GM18519 (cell line): ENCODE measurements around the gene RASGEF1C.
"Not testable (repeated sequence)": the region's sequence is repeated elsewhere in the genome, so short reads cannot be mapped to it uniquely, and the experiment has no call there.

Source experiments
- ATAC-seq: cut with Tn5 transposase; IDR thresholded peaks from one replicate; pipeline ENCODE4 v1.9.1; 2021; ENCODE audit warnings: mild to moderate bottlenecking, moderate library complexity; ENCODE audit not compliant: unreplicated experiment, low FRiP score

The RASGEF1C gene

DNA sequence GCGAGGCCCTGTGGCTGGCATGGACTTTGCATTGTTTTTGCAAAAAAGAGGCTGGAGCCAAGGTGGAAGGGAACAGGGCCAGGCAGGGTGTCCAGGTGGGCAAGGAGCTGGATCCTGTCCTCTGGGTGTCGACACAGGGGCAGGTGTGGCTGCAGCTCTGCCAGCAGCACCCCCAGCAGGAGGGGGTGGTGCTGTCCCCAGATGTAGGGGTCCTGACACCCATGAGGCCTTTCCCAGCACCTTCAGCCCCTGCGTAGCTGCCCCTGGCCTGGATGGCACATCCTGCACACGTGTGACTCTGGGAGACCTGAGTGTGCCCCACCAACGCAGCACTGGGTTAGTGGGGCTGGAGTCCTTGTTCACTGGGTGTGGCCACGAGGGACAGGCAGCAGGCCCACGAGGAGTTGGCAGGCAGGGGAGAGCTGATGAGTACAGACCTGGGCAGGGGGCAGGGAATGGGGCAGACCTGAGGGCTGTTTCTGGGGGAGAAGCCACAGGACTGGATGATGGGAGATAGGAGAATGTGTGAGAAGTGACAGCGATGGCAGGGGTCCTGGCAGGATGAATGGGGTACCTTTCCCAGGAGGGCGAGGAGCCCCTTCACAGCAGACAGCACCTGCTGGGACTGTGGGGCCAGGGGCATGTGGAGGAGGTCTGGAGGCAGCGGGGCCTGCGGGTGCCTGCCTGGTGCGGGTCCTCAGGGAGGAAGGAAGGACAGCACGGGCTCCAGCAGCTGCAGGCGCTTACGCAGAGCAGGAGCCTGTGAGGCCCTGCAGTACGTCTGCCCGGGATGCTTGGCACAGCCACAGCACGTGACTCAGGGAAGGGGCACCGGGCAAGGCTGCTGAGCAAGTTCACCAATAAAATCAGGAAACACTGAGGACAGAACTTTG, 3.6 kb upstream of the RASGEF1C start:
- ATAC-seq, result no peak

DNA sequence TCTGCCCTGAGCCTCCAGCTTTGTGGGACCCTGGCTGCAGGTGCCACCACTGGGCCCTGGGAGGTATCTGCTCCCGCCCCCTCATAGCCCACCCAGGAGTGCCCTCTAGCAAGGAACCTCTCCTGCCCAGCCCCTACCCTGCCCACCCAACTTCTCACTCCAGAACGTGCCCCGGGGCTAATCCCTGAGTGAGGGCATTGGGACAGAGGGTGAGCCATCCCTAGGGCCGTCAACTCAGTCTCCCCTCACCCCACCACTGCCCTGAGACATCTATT, 2.7 kb upstream of the RASGEF1C start:
- ATAC-seq, result no peak

DNA sequence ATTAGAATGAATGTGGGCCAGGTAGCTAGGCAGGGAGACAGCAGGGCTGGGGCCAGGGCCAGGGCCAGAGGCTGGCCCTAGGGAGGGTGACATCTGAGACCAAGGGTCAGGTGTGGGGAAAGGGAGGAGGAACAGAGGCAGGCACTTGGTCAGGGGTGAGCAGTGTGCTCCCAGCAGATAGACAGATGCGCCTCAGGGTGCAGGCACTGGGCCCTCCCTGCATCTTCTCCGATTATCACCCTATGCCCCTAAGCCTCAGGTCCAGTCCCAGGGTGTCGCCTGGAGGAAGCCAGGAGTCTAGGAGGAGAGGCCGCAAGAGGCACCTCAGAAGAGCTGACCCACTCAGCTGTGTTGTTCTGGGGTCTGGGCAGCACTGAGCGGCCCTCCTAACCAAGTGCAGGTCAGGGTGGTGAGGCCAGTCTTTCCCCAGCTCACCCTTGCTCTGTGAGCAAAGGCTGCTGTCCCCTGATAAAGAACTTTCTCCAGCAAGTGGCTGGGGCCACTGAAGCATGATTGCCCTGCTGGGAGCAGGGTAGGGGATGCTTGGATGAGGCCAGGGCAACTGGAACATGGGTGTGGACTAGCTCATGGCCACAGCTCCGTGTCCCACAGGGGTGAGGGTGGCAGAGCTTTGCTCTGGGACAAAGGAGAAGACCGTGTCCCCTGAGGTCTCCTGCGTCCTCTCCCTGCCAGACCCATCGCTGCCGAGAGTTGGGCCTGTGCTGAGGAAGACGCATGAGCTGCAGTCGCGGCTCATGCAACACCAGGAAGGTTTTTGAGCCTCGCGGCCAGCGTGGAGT, 2.1 kb upstream of the RASGEF1C start:
- ATAC-seq, result no peak

DNA sequence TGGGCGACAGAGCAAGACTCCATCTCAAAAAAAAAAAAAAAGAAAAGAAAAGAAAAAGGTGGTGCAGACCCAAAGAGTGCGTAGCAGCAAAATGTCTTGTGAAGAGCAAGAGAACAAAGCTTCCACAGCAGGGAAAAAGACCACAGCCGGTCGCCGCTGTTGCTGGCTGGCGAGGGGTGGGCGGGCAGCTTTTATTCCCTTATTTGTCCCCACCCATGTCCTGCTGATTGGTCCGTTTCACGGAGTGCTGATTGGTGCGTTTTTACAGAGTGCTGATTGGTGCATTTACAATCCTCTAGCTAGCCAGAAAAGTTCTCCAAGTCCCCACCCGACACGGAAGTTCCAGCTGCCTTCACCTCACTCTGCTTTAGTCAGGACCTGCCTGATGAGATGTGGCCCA, 1.1 kb upstream of the RASGEF1C start:
- not testable (repeated sequence) for ATAC-seq

DNA sequence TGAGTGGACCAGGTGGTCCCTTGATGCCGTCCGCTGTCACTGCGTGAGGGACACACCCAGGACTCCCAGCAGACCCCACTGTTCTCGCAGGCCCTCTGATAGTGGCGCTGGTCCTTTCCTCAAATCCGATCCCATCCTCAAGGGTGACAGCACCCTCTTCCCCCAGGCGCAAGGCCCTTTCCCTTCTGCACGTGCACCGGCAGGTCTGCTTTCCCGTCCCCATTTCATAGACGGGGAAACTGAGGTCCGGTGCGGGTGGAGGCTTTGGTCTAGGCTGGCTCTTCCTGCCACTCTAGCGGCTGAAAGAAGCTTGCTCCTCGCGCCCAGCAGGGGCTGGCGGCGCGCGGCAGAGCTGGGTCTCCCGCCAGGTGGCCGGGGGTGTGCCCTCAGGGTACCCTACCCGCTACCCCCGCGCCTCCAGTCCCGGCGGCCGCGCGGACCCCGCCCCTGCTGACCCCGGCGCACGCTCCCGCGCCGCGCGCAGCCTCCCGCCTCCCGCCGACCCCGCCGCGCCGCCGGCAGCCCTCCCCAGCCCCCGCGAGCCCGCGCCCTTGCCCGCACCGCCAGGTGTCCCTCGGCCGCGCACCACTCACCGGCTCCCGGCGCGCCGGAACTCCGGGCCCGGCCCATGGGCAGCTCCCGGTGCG, 453 bp downstream of the RASGEF1C start:
- no peak for ATAC-seq

DNA sequence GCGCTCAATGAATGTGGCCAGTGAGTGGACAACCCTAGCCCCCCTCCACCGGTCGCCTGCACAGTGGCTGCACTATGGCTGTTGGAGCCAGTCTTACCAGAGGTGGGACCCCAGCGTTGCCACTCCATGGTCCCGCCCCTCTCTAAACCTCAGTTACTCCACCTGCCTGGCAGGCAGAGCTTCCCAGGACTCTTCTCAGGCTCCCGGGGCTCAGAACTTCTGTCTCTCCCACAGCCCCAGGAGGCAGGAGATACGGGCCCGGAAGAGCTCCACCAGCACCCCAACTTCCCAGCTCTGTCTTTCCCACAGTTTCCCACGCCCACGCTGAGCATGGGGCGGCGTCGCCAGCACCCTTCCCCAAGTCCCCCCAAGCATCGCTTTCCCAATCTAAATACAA, 975 bp downstream of the RASGEF1C start:
- ATAC-seq, result no peak

DNA sequence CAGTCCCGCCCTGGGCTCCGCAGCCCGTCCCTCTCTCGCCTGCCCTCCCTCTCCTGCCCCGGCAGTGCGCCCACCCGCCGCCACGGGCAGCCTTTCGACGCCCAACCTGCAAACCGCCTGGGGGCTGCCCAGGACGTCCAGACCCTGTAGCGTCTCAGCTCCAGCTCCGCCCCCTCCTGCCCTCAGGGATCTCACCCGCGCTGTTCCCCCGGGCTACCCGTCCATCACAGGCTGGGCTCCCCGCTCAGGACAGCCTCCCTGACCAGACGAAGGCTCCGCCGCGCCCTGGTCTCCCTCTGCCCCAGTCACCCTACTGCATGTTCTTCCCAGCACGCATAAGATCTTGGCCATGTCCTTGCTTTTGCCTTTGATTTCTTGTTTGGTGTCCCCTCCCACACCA, 1.4 kb downstream of the RASGEF1C start:
- ATAC-seq, result no peak

DNA sequence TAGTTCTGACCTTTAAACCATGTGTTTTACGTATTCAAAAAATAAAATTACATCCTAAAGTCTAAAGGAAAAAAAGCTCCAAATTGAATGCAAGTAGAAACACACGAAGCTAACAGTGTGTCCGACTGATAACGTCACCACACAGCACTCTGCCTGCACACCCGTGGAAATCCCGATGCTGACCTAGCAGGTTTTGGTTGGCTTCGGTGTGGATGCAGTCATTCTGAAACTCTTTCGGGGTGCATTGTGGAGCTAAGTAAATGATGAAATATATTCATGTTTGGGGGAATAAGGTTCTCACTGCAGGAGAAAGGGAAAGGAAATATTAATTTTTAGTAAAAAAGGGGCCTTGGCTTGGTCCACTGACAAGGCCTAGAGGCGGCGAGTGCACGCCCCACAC, 2.0 kb downstream of the RASGEF1C start:
- ATAC-seq, result no peak

DNA sequence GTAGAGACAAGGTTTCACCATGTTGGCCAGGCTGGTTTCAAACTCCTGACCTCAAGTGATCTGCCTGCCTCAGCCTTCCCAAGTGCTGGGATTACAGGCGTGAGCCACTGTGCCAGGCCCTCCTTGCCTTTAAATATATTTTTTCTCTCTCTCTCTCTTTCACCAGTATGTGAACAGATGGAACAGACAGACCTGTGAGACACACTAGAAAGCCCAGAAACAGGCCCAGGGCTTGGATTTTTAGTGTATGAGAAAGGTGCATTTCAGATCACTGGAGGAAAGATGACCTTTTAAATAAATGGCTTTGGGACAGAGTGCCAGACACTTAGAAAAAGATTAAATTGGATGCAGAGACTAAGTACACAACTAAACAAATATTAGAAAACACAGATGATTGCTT, 3.1 kb downstream of the RASGEF1C start:
- ATAC-seq, result no peak

DNA sequence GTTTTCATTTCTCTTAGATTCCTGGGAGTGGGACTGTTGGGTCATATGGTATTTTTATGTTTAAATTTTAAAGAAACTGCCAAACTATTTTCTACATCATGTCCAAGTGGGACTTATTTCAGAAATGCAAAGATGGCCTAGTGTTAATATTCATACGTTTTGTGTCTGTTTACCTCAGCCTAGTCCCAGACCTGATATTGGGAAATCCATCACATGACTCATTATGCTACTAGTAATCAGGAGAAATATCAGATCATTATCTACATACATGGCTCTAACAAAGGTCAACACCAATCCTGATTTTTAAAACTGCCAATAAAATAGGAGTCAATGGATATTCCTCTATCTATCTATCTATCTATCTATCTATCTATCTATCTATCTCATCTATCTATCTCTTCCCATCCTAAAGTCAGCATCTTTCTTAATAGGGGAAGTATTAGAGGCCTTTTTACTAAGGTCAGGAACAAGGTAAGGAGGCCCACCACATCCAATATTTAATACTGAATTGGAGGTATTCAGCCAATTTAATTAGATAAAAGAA, 4.7 kb downstream of the RASGEF1C start:
- no peak for ATAC-seq

DNA sequence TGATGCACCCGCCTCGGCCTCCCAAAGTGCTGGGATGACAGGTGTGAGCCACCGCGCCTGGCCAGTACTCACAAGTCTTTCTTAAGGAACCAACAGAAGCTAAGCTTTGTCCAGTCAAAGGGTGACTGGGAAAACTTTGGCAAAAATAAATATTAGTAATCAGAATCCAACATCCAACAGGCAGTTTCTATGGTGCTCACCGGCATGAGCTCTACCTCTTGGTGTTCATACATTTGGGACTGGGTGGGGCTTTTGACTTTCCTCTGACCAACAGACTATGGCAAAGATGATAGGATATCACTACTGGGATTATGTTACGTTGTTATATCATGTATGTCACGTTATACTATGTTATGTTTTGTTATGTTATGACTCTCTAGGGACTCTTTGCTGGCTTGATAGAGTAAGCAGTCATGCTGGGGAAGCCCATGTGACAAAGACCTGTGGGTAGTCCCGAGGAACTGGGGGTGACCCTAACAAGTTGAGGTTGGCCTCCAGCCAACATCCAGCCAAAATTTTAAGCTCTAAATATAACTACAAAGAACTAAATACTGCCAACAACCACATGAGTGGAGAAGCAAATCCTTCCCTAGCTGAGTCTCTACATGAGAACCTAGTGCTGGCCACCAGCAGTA, 6.0 kb downstream of the RASGEF1C start:
- ATAC-seq, result no peak

DNA sequence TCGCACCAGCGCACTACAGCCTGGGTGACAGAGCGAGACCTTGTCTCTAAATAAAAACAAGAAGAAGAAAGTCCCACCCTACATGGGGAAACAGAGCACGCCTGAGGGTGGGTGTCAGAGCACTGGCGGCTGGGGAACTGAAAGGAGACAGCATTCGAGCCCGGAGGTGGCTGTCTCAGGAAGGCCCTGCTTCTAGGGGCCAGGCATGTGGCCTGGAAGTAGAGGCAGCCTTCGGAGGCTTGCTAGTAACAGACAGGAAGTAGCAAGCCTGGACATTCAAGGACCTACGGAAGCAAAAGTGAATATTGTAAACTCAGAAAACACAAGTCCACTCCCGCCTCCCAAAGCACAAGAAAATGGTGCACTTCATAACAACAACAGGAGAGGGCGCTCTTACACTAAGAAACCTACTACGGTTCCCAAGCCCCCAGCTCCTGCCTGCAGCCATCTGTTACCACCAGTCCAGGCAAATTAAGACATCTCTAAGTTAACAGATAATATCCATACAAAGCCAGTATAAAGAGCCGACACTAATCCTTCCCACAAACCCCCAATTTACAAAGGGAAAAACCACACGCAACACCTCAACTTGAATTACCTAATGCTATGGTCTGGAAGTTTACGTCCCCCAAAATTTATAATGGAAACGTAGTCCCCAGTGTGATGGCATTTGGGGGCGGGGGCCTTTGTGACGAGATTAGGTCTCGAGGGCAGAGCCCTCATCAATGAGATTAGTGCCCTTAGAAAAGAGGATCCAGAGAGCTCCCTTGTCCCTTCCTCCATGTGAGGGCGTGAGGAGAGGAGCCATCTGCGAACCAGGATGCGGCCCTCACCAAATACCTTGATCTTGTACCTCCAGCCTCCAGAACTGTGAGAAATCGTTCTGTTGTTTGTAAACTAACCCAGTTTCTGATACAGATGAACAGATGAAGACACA, 7.7 kb downstream of the RASGEF1C start:
- ATAC-seq, result no peak

DNA sequence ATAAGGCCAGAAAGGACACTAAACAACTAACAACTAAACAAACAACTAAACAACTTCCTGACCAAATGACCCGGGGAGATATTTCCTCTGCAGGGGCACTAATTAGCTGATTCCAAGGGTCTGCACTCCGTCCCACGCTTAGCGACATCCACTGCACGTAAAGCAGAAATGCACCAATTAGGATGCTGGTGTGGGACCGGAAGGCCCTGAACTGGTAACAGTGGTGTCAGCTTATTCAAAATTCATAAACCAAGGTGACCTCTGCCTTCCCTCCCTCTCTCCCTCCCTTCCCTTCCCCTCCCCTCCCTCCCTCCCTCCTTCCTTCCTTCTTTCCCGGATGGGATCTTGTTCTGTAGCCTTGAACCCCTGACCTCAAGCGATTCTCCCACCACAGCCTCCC, 9.6 kb downstream of the RASGEF1C start:
- no peak for ATAC-seq

DNA sequence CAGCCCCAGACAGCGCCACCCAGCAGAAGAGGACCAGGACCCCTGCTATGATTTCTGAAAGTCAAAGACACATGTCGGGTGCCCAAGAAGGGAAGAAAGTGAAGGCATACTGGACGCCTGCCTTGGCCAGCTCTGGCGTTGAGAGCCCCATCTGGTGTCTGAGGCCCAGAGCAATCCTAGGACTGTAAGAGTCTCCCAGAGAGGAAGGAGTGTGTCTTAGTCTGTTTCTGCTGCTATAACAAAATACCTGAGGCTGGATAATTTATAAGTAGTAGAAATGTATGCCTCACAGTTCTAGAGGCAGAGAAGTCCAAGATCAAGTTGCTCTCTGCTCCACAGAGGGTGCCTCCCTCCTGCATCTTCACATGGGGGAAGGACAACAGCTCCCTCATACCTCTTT, 10.8 kb downstream of the RASGEF1C start:
- ATAC-seq, result no peak

DNA sequence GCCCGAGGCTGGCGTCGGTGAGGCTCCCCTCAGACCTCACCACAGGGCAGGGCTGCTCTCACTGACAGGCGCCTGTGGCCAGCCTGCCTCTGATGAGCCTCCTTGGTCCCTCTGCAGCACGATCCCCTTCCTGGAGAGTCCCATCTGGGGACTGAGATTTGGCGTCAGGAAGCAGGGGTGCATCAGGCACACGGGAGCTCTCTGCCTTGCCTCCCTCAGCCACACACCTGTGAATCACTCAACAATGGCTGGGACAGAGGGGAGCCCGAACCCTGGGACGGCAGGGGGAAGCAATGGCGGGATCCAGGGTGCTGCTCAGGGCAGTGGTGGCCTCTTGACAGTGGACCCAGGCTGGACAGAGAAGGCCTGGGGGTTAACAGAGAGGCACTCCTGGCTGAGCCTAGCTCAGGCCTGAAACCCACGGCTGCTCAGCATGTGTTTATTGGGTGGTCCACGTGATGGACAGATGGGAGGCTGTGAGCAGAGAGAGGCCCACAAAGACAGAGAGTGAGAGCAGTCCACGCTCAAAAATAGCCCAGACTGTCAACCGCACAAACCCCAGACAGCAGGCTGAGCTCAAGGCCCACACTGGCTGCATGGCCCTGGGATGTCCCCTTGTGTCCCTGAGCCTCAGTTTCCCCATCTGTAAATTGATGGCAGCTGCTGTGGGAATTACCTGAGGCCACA, 11.9 kb downstream of the RASGEF1C start:
- no peak for ATAC-seq

DNA sequence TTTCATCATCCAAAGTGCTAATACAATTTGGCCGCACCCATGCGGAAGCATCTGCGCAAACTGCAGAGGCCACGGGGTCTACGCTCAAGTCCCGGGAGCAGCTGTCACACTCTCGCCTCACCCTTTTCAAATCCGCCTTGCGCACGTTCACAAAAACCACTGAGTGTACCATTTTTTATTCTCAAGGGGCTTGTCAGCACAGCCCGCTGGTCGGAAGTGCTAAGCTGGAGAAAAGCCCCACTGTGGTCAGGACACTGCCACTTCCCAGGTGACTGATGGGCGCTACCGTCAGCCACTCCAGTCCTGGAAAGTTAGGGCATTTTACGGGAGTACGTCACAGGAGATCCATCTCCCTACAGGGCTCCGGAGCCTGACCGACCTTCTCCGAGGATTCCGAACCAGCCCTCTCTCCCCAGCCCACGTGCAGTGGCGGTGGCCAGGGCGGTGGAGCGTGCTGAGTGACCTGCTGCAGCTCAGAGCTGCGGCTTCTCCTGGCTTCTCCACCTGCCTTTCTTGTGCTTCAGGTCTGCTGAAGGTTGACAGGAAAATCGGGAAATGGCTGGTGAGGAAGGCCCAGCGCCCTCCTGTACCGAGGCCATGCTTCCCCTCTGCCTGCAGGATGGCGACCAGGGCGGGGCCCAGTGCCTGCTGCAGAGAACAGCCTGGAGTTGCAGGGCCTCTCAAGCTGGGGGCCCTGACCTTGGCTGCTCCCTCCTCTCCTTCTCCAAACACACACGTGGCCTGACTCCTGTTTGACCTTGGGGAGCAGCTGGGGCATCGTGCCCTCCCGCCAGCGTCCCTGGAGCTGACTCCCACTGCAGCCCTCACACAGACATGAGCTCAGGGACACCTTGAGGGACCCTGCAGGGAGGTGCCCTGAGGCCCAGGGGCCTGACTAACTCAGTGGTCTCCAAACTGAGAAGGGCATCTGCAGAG, 14.3 kb downstream of the RASGEF1C start:
- ATAC-seq, result no peak

DNA sequence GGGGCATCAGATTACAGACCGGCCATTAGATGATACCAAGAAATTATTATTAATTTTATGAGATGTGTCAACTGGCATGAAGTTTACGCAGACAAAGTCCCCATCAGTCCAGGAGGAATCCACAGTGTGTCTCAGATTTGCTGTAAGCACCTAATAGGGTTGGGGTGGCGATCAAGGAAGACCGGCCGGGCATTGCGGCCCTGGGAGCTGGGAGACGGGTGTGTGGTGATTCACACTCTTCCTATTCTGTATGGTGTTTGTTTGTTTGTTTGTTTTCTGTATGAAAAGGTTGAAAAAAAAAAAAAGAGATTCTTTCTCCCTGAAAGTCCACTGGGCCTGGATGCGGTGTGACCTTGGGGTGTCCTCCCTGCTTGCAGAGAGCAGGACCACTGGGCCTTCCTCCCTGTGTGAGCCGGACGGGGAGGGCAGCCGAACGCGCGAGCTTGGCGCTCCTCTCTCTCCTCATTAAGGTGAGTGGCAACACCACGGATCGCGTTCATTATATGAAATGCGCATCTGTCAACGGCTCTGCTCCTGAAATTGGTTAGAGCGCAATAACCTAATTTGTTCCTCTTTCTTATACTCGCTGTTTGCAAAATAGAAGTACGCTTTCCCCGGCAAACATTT, 15.1 kb downstream of the RASGEF1C start:
- ATAC-seq, result no peak

DNA sequence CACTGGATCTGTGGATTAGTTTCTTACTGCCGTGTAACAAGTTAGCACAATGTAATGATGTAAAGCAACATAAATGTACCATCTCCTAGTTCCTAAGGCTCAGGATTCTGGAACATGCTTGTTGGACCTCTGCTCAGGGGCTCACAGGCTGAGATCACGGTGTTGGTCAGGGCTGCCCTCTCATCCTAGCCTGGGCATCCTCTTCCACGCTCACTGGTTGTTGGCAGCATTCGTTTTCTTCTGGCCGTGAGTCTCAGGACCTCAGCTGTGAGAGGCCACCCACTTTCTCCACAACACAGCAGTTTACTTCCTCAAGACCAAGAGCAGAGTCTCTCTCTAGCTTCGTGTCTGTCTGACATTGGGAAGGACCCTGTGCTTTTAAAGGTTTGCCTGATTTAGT, 17.3 kb downstream of the RASGEF1C start:
- no peak for ATAC-seq
